Measurements from ENCODE around the gene PIEZO1. TPM values are rescaled to one million over a fixed set of nuclear protein-coding genes. Genes with fewer than 3 reads are reported as not detected.

PIEZO1 gene
- total RNA-seq, 1 experiment from 2014 or later, result 71.1 TPM

DNA sequence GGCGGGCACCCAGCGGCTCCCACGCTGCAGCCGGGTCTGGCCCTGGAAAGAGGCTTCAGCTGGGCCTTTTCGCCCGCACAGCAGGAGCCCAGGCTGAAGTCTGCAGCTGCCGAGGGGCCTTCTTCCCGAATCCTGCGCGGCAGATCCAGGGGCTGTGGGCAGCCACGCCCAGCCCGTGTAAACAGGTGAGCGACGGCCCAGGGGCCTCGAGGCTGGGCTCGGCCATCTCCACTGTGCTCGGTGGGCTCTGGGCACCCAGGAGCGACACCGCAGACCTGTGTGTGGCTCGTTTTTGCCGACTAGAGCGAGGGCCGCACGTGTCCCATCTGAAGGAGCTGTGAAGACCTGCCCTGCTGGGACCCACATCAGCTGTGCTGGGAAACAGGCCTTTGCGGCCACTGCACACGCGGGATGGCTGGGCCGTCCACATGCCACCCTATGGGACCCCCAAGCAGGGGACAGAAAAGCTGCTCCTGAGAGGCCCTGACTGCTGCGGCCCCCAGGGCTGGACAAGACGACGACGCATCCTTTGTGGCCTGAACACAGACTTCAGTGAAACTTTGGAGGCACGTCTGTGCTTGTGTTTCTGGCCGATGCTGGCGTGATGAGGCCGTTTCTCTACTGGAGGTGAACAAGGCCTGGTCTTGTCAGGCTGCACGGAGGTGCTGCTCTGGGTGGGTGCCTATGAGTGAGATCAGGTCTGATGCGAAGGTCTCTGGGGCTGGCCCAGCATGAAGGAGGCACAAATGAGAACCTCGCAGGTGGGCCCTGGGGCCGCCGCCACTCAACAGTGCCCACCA, 31.9 kb upstream of the PIEZO1 start:
- TF ChIP-seq, protein P1, sequence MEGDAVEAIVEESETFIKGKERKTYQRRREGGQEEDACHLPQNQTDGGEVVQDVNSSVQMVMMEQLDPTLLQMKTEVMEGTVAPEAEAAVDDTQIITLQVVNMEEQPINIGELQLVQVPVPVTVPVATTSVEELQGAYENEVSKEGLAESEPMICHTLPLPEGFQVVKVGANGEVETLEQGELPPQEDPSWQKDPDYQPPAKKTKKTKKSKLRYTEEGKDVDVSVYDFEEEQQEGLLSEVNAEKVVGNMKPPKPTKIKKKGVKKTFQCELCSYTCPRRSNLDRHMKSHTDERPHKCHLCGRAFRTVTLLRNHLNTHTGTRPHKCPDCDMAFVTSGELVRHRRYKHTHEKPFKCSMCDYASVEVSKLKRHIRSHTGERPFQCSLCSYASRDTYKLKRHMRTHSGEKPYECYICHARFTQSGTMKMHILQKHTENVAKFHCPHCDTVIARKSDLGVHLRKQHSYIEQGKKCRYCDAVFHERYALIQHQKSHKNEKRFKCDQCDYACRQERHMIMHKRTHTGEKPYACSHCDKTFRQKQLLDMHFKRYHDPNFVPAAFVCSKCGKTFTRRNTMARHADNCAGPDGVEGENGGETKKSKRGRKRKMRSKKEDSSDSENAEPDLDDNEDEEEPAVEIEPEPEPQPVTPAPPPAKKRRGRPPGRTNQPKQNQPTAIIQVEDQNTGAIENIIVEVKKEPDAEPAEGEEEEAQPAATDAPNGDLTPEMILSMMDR (conservative IDR thresholded peaks at IDR 0.05), result no peak
- no peak overlapping the region for H4K5ac ChIP-seq (ENCODE audit: insufficient read length, low read depth, low read length)
- H2BK20ac ChIP-seq (ENCODE audit: low read depth, low read length, poor library complexity, severe bottlenecking), result no peak overlapping the region
- Mint-ChIP-seq H3K27ac (no peak overlapping the region), H3K4me3 (no peak overlapping the region), H3K36me3 (ENCODE audit: insufficient read depth in 1 of 3, low read depth in 3 of 3) (no peaks in the 10 kb centered on the region), H3K4me1 (peaks cover 0 to 4% of the 10 kb centered on the region in 2 experiments; a peak in 1 of 4 replicates), H3K27me3 (ENCODE audit: low read depth) (no peaks in the 10 kb centered on the region; the same call in 1 of the 2 replicates), H3K9me3 (no peaks in the 10 kb centered on the region)
- no peaks in the 10 kb centered on the region for H3K4me1 ChIP-seq (ENCODE audit: insufficient read depth, low read length)
- no peak overlapping the region for H3T11ph ChIP-seq (ENCODE audit: low read length)
- no peak overlapping the region for H2BK12ac ChIP-seq (ENCODE audit: insufficient read length, low read depth, low read length)
- WGBS (ENCODE audit: extremely low coverage, insufficient read length, low lambda C conversion rate), result no CpG with 5 or more reads among the region's 41 CpGs
- H4K91ac ChIP-seq (ENCODE audit: insufficient read length, low read depth, low read length), result no peak overlapping the region
- no peak overlapping the region for H3K4ac ChIP-seq (ENCODE audit: low read depth, low read length)
- H3K79me2 ChIP-seq (ENCODE audit: insufficient read depth, low read length), result no peaks in the 10 kb centered on the region
- H3K23me2 ChIP-seq (ENCODE audit: insufficient read length, low read depth, low read length, poor library complexity, severe bottlenecking), result no peaks in the 10 kb centered on the region
- H3K4me2 ChIP-seq (ENCODE audit: insufficient read depth, insufficient read length, low read length), result no peak overlapping the region
- no peak overlapping the region for H3K27ac ChIP-seq (ENCODE audit: insufficient read length, low read depth, low read length)
- H3K79me1 ChIP-seq (ENCODE audit: insufficient read depth, low read depth, low read length, poor library complexity, severe bottlenecking), result no peaks in the 10 kb centered on the region
- no peak overlapping the region for H2AFZ ChIP-seq (ENCODE audit: low read length)
- H3K9me3 ChIP-seq (ENCODE audit: control insufficient read depth, low read depth, low read length), result no peaks in the 10 kb centered on the region
- no peak for DNase-seq
- H3K23ac ChIP-seq (ENCODE audit: insufficient read length, low read depth, low read length), result no peak overlapping the region
- no peaks in the 10 kb centered on the region for H3K27me3 ChIP-seq (ENCODE audit: insufficient read depth, low read length)
- no peak overlapping the region for H2BK15ac ChIP-seq (ENCODE audit: low read depth, low read length)
- H4K8ac ChIP-seq (replicated peaks; ENCODE audit: insufficient read length, low read depth, low read length), result no peak overlapping the region
- H4K20me1 ChIP-seq (ENCODE audit: control insufficient read depth, insufficient read depth, insufficient read length), result no peaks in the 10 kb centered on the region
- H2BK120ac ChIP-seq (ENCODE audit: low read depth, low read length, poor library complexity, severe bottlenecking), result no peak overlapping the region
- no peak overlapping the region for H3K14ac ChIP-seq (ENCODE audit: insufficient read depth, low read length)
- H3K18ac ChIP-seq (ENCODE audit: insufficient read length, low read depth, low read length), result no peak overlapping the region
- no peak overlapping the region for H3K56ac ChIP-seq (ENCODE audit: insufficient read length, low read depth, low read length)
- no peak overlapping the region for H3K9ac ChIP-seq (ENCODE audit: extremely low read depth, insufficient read length, low read length)
- no peak overlapping the region for H2BK5ac ChIP-seq (ENCODE audit: insufficient read length, low read length)
- no peak overlapping the region for H2AK5ac ChIP-seq (ENCODE audit: insufficient read length, low read length)
